PC-9 (cell line): ENCODE results near the gene PWWP2A. TPM values are rescaled to one million over a fixed set of nuclear protein-coding genes. Genes with fewer than 3 reads are reported as not detected.

Experiments used
- BruUV-seq: library from RNA; stranded (reverse); fragments of 400-500 nt; replicated peaks from 2 replicates; lab custom pipeline; 2021; lab: Mats Ljungman, UMichigan
- CTCF ChIA-PET: fragments of 300-600 bp; sonication (Branson Sonifier 250); formaldehyde crosslinking; loops from one replicate; lab custom pipeline; 2022; ENCODE audit warnings: antibody characterized with exemption; lab: Charles Lee
- POLR2A ChIA-PET: fragments of 300-600 bp; sonication (Branson Sonifier 250); formaldehyde crosslinking; loops from one replicate; lab custom pipeline; 2022; ENCODE audit warnings: antibody characterized with exemption; ENCODE audit not compliant: unreplicated experiment; lab: Charles Lee
- DNase-seq, 2 experiments: peaks; one replicate each; pipeline versions ENCODE4 v3.0.0 to v3.0.0-alpha.2; 2015 to 2022; ENCODE audit warnings: mixed read lengths in 1 of 2
- H2AFZ ChIP-seq: fragments of 200-600 bp; sonication (generic); 2 replicates; pipeline ENCODE4 v1.8.1; 2017; ENCODE audit warnings: antibody characterized with exemption
- H3F3A ChIP-seq: fragments of 200-600 bp; sonication (generic); 2 replicates; pipeline ENCODE4 v1.8.1; 2017; ENCODE audit warnings: antibody characterized with exemption, mild to moderate bottlenecking, low read depth; ENCODE audit not compliant: insufficient read depth
- H3K27ac ChIP-seq: fragments of 200-600 bp; sonication (generic); 2 replicates; pipeline ENCODE4 v1.6.1; 2016; ENCODE audit warnings: mixed run types
- H3K27me3 ChIP-seq: fragments of 200-600 bp; sonication (generic); 2 replicates; pipeline ENCODE4 v1.6.1; 2016; ENCODE audit warnings: low read depth, mixed run types; ENCODE audit not compliant: insufficient read depth
- H3K36me3 ChIP-seq: fragments of 200-600 bp; sonication (generic); 2 replicates; pipeline ENCODE4 v1.6.1; 2016; ENCODE audit warnings: low read depth, mixed run types
- H3K4me1 ChIP-seq: fragments of 200-600 bp; sonication (generic); replicated peaks from 2 replicates; pipeline ENCODE4 v1.6.1; 2016; ENCODE audit warnings: mixed run types; ENCODE audit not compliant: insufficient read depth
- H3K4me2 ChIP-seq: fragments of 200-600 bp; sonication (generic); 2 replicates; pipeline ENCODE4 v1.6.1; 2017; ENCODE audit warnings: mixed run types
- H3K4me3 ChIP-seq: fragments of 200-600 bp; sonication (generic); 2 replicates; pipeline ENCODE4 v1.6.1; 2016; ENCODE audit warnings: mixed run types
- H3K79me2 ChIP-seq: fragments of 200-600 bp; sonication (generic); 2 replicates; pipeline ENCODE4 v1.6.1; 2017; ENCODE audit warnings: low read depth, mixed run types
- H3K9me2 ChIP-seq: fragments of 200-600 bp; sonication (generic); 2 replicates; pipeline ENCODE4 v1.8.1; 2017; ENCODE audit warnings: mild to moderate bottlenecking; ENCODE audit not compliant: insufficient read depth
- H3K9me3 ChIP-seq: fragments of 200-600 bp; sonication (generic); 2 replicates; pipeline ENCODE4 v1.8.1; 2016; ENCODE audit warnings: low read depth; ENCODE audit not compliant: insufficient read depth
- H4K20me1 ChIP-seq: fragments of 200-600 bp; sonication (generic); 2 replicates; pipeline ENCODE4 v1.8.1; 2017; ENCODE audit not compliant: insufficient read depth
- EZH2 ChIP-seq: fragments of 200-600 bp; sonication (generic); IDR thresholded peaks from 2 replicates; pipeline ENCODE4 v1.8.0; 2017; ENCODE audit warnings: antibody characterized with exemption, low read depth
- intact Hi-C: fragments of 100-400 bp; cut with micrococcal nuclease; formaldehyde crosslinking; loops from one replicate; pipeline ENCODE4 v1.10.0; 2022; ENCODE audit not compliant: unreplicated experiment
- total RNA-seq: library from RNA; stranded (reverse); gene quantifications from 2 replicates; pipeline ENCODE4 v1.2.3, GENCODE V29; 2021
- TF ChIP-seq, protein P1 (sequence below): fragments of 200-600 bp; sonication (generic); conservative IDR thresholded peaks from 2 replicates; pipeline ENCODE4 v1.6.1; 2017; ENCODE audit warnings: mixed run types, antibody characterized with exemption, mild to moderate bottlenecking, moderate library complexity

PWWP2A gene
- total RNA-seq, 1 experiment from 2014 or later, result 19.9 TPM

- H3K27me3 ChIP-seq, result no peaks in the 10 kb centered on the region
- TF ChIP-seq EZH2, result no peak
- TF ChIP-seq, protein P1, sequence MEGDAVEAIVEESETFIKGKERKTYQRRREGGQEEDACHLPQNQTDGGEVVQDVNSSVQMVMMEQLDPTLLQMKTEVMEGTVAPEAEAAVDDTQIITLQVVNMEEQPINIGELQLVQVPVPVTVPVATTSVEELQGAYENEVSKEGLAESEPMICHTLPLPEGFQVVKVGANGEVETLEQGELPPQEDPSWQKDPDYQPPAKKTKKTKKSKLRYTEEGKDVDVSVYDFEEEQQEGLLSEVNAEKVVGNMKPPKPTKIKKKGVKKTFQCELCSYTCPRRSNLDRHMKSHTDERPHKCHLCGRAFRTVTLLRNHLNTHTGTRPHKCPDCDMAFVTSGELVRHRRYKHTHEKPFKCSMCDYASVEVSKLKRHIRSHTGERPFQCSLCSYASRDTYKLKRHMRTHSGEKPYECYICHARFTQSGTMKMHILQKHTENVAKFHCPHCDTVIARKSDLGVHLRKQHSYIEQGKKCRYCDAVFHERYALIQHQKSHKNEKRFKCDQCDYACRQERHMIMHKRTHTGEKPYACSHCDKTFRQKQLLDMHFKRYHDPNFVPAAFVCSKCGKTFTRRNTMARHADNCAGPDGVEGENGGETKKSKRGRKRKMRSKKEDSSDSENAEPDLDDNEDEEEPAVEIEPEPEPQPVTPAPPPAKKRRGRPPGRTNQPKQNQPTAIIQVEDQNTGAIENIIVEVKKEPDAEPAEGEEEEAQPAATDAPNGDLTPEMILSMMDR, result no peak
- no peaks in the 10 kb centered on the region for H3K79me2 ChIP-seq
- ChIA-PET CTCF (no interaction called here), POLR2A (no interaction called here)
- no peak overlapping the region for H3K4me3 ChIP-seq
- no peaks in the 10 kb centered on the region for H3F3A ChIP-seq
- no peak for DNase-seq
- no peaks in the 10 kb centered on the region for H3K9me2 ChIP-seq
- no peaks in the 10 kb centered on the region for H4K20me1 ChIP-seq
- no peaks in the 10 kb centered on the region for H3K4me1 ChIP-seq
- intact Hi-C loops, result no loop called here
- H3K4me2 ChIP-seq, result no peak overlapping the region
- H3K9me3 ChIP-seq, result no peaks in the 10 kb centered on the region
- H3K27ac ChIP-seq, result no peak overlapping the region
- H2AFZ ChIP-seq, result no peak overlapping the region
- H3K36me3 ChIP-seq, result no peaks in the 10 kb centered on the region
- BruUV-seq, result no TSS peak
Measured at GRCh38 chr5:160076997-160077396, 42.3 kb downstream of the PWWP2A start.

DNA sequence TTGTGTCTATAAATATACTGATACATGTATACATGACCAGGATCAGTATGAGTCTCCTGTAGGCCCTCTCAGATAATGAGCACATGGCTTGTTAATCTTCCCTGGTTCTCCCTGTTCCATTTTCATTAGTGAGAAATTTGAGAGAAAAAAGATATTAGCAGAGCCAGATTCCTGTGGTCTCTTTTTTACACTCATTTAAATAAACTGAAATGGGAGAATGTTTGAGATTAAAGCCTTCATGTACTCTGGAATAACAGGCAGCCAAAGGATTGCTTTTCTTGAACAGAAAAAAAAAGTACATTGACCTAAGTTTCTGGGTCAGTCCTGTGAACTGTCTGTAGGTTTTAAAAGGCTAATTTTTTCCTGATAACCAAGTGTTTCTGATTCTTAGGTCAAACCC lies 44.2 kb downstream of the PWWP2A start:
- Histone ChIP-seq H3K4me1 (no peaks in the 10 kb centered on the region), H3K9me3 (no peaks in the 10 kb centered on the region), H3K4me3 (no peak overlapping the region), H2AFZ (no peak overlapping the region), H3K27ac (no peak overlapping the region), H3K9me2 (no peaks in the 10 kb centered on the region), H3K79me2 (no peaks in the 10 kb centered on the region), H4K20me1 (no peaks in the 10 kb centered on the region), H3K27me3 (no peaks in the 10 kb centered on the region), H3K36me3 (no peaks in the 10 kb centered on the region), H3F3A (no peaks in the 10 kb centered on the region), H3K4me2 (no peak overlapping the region)
- DNase-seq, result no peak
- CTCF ChIA-PET, result interaction anchor here (0.7 kb wide), 1 partner anchor 1169 kb away, joined by 9 read pairs; no protein-coding TSS in a partner anchor
- POLR2A ChIA-PET, result no interaction called here
- BruUV-seq, result no TSS peak
- TF ChIP-seq, protein P1, result no peak
- no peak for TF ChIP-seq EZH2
- intact Hi-C loops, result no loop called here

GRCh38 chr5:160071916-160072315 lies 47.3 kb downstream of the PWWP2A start:
- ChIA-PET POLR2A (no interaction called here), CTCF (no interaction called here)
- Histone ChIP-seq H2AFZ (no peak overlapping the region), H3K4me2 (no peak overlapping the region), H3K4me1 (no peaks in the 10 kb centered on the region), H3K27ac (no peak overlapping the region), H4K20me1 (no peaks in the 10 kb centered on the region), H3F3A (no peaks in the 10 kb centered on the region), H3K9me3 (no peaks in the 10 kb centered on the region), H3K4me3 (no peak overlapping the region), H3K27me3 (no peaks in the 10 kb centered on the region), H3K9me2 (no peaks in the 10 kb centered on the region), H3K79me2 (no peaks in the 10 kb centered on the region), H3K36me3 (no peaks in the 10 kb centered on the region)
- intact Hi-C loops, result no loop called here
- no TSS peak for BruUV-seq
- DNase-seq, result no peak
- TF ChIP-seq, protein P1, result no peak
